Cardiac muscle cell (in vitro differentiated cells and primary cell): ENCODE measurements around the gene ADGRA3. TPM values are rescaled to one million over a fixed set of nuclear protein-coding genes. Genes with fewer than 3 reads are reported as not detected.

Source experiments
- DNase-seq, 2 donors: peaks; one replicate each; pipeline versions ENCODE4 v3.0.0 to v3.0.0-alpha.2; 2010 to 2017; ENCODE audit warnings: low read depth in 1 of 2, low spot score in 1 of 2
- H3K27ac ChIP-seq: fragments of 200-600 bp; sonication (generic); 2 replicates; pipeline ENCODE4 v1.5.1; 2016
- H3K27me3 ChIP-seq: fragments of 200-600 bp; sonication (generic); 2 replicates; pipeline ENCODE4 v1.6.0; 2016; ENCODE audit warnings: control low read depth
- H3K36me3 ChIP-seq: fragments of 200-600 bp; sonication (generic); 2 replicates; pipeline ENCODE4 v1.5.1; 2016; ENCODE audit warnings: control low read depth
- H3K4me1 ChIP-seq: fragments of 200-600 bp; sonication (generic); 2 replicates; pipeline ENCODE4 v1.8.1; 2017; ENCODE audit warnings: low read depth, mild to moderate bottlenecking, mixed run types
- H3K4me3 ChIP-seq: fragments of 200-600 bp; sonication (generic); 2 replicates; pipeline ENCODE4 v1.5.1; 2016; ENCODE audit warnings: mild to moderate bottlenecking
- H3K9me3 ChIP-seq: fragments of 200-600 bp; sonication (generic); 2 replicates; pipeline ENCODE4 v1.5.1; 2017; ENCODE audit warnings: low read depth, mild to moderate bottlenecking, control low read depth
- polyA plus RNA-seq: library from polyadenylated mRNA; unstranded; fragments of >200 nt; fragmentation: Nextera tagmentation; extraction: Ambion mirVana; gene quantifications from 2 replicates; pipeline ENCODE4 v1.2.1, GENCODE V29; 2016
- total RNA-seq: library from RNA; depleted of rRNA; stranded (reverse); fragments of >200 nt; gene quantifications from 2 replicates; pipeline ENCODE4 v1.2.3, GENCODE V29; 2016
- TF ChIP-seq, protein P1 (sequence below): IDR thresholded peaks from 2 replicates; pipeline ENCODE4 v1.5.1; 2012; ENCODE audit warnings: low read depth, mild to moderate bottlenecking, low read length

Gene ADGRA3
- total and polyA plus RNA-seq, 2 experiments from 2014 or later = 29.3 to 41.1 TPM

DNA sequence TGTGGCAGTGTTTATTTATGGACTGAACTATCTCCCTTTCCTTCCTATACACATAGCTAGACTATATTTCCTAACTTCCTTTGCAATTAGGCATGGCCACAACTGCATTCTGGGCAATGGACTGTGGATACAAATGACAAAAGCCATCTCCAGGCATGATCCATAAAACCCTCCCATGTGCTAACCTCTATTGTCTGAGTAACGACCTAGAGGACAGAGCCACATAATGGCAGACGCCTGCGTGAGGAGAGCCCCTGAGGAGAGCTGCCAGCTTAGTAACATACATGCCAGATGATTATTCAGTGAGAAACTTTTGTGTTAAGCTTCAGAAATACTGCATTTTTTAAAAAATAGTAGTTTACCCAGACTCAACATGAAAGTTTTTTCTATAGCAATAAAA, 142.9 kb downstream of the ADGRA3 start:
- TF ChIP-seq, protein P1, sequence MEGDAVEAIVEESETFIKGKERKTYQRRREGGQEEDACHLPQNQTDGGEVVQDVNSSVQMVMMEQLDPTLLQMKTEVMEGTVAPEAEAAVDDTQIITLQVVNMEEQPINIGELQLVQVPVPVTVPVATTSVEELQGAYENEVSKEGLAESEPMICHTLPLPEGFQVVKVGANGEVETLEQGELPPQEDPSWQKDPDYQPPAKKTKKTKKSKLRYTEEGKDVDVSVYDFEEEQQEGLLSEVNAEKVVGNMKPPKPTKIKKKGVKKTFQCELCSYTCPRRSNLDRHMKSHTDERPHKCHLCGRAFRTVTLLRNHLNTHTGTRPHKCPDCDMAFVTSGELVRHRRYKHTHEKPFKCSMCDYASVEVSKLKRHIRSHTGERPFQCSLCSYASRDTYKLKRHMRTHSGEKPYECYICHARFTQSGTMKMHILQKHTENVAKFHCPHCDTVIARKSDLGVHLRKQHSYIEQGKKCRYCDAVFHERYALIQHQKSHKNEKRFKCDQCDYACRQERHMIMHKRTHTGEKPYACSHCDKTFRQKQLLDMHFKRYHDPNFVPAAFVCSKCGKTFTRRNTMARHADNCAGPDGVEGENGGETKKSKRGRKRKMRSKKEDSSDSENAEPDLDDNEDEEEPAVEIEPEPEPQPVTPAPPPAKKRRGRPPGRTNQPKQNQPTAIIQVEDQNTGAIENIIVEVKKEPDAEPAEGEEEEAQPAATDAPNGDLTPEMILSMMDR = no peak
- Histone ChIP-seq H3K36me3 (no peaks in the 10 kb centered on the region), H3K4me1 (no peaks in the 10 kb centered on the region), H3K27me3 (no peaks in the 10 kb centered on the region), H3K4me3 (no peak overlapping the region), H3K27ac (no peak overlapping the region), H3K9me3 (no peaks in the 10 kb centered on the region)
- no peak for DNase-seq

DNA sequence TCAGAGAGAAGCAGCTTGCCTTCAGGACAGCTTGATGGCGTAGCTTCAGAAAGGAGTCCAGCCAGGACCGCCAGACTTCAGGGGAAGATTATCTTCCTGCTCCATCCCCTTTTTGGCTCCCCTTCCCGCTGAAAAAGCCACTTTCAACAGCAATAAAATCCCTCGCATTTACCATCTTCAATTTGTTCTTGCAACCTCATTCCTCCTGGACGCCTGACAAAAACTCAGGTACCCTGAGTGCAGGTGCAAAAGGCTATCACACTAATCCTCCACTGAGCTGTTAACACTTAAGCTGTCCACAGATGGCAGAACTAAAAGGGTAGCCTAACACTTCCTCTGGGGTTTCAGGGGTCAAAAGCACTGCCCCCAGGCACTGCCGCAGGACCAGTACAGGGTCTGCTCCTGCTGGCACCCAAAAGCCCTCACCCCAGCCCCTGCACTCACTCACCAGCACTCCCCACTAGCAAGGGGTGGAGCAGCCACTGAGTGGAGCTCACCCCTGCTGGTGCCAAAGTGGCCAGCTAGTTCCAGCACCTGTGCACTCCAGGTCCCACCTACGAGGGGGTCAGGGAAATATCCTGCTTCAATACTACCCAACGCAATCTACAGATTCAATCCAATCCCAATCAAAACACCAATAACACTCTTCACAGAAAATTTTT, 145.8 kb downstream of the ADGRA3 start:
- Histone ChIP-seq H3K9me3 (no peaks in the 10 kb centered on the region), H3K27me3 (no peaks in the 10 kb centered on the region)

GRCh38 chr4:22363787-22364186, 152.1 kb downstream of the ADGRA3 start:
- no peak for DNase-seq
- Histone ChIP-seq H3K4me1 (no peaks in the 10 kb centered on the region), H3K9me3 (no peaks in the 10 kb centered on the region), H3K4me3 (no peak overlapping the region), H3K36me3 (no peaks in the 10 kb centered on the region), H3K27ac (no peak overlapping the region), H3K27me3 (no peaks in the 10 kb centered on the region)
- TF ChIP-seq, protein P1 = no peak

More for the DNA sequence above, 145.8 kb downstream of the ADGRA3 start:
- Histone ChIP-seq H3K4me3 (no peak overlapping the region), H3K4me1 (no peaks in the 10 kb centered on the region), H3K27ac (no peak overlapping the region), H3K36me3 (no peaks in the 10 kb centered on the region)
- TF ChIP-seq, protein P1 = no peak
- no peak for DNase-seq

DNA sequence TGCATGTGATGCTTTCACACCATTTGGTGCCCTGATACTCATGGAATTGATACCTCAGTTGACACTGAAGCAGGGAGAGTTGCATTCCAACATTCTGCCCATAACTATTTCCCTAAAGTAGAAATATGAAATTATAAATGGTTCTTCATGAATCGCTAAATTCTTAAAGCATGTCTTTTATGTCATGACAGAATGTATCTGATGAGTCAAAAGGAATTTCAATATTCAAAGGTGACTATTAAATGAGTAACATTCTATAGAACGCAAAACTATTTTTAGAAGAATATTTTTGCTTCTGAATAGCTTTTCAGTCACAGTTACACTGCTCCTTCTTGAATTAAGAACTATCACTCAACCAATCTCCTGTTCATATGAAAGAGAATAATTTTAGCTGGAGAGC, 152.8 kb downstream of the ADGRA3 start:
- Histone ChIP-seq H3K36me3 (no peaks in the 10 kb centered on the region), H3K4me3 (no peak overlapping the region), H3K27me3 (no peaks in the 10 kb centered on the region), H3K27ac (no peak overlapping the region), H3K9me3 (no peaks in the 10 kb centered on the region), H3K4me1 (no peaks in the 10 kb centered on the region)
- no peak for DNase-seq
- TF ChIP-seq, protein P1 = no peak

GRCh38 chr4:22356987-22357596, 158.8 kb downstream of the ADGRA3 start:
- peak; percentile 45 to 57 for DNase-seq

More at GRCh38 chr4:22356987-22357596, 158.8 kb downstream of the ADGRA3 start:
- H3K36me3 ChIP-seq = no peaks in the 10 kb centered on the region
- H3K4me1 ChIP-seq = no peaks in the 10 kb centered on the region
- no peaks in the 10 kb centered on the region for H3K9me3 ChIP-seq
- no peak overlapping the region for H3K27ac ChIP-seq
- TF ChIP-seq, protein P1 = peak; percentile 50
- no peak overlapping the region for H3K4me3 ChIP-seq
- no peaks in the 10 kb centered on the region for H3K27me3 ChIP-seq
